GOT3 (cell line): ENCODE measurements around the gene ADARB1.

Source experiments
- DNase-seq: peaks from one replicate; lab custom pipeline; 2025; ENCODE audit warnings: mixed read lengths; lab: John Stamatoyannopoulos, UW

ADARB1 gene

GRCh38 chr21:45054927-45055612, 19.3 kb upstream of the ADARB1 start:
- no peak for DNase-seq

- no peak for DNase-seq
These were observed 18.5 kb upstream of the ADARB1 start for GRCh38 chr21:45055861-45056260.

GRCh38 chr21:45056296-45056904, 18.0 kb upstream of the ADARB1 start:
- DNase-seq: no peak

GRCh38 chr21:45056917-45057560, 17.3 kb upstream of the ADARB1 start:
- DNase-seq: no peak

GRCh38 chr21:45057886-45058285, 16.5 kb upstream of the ADARB1 start:
- DNase-seq: no peak

GRCh38 chr21:45059121-45059520, 15.3 kb upstream of the ADARB1 start:
- no peak for DNase-seq

GRCh38 chr21:45060089-45060488, 14.3 kb upstream of the ADARB1 start:
- no peak for DNase-seq

- no peak for DNase-seq
These were observed 13.6 kb upstream of the ADARB1 start for GRCh38 chr21:45060675-45061311.

- DNase-seq: no peak
These were observed 10.3 kb upstream of the ADARB1 start for GRCh38 chr21:45064091-45064490.

- DNase-seq: no peak
These were observed 9.6 kb upstream of the ADARB1 start for GRCh38 chr21:45064618-45065399.

GRCh38 chr21:45067462-45068285, 6.7 kb upstream of the ADARB1 start:
- no peak for DNase-seq

- no peak for DNase-seq
These were observed 5.3 kb upstream of the ADARB1 start for GRCh38 chr21:45069085-45069484.

- DNase-seq: no peak
These were observed 4.7 kb upstream of the ADARB1 start for GRCh38 chr21:45069711-45070110.

- no peak for DNase-seq
These were observed 3.1 kb upstream of the ADARB1 start for GRCh38 chr21:45071078-45071873.

GRCh38 chr21:45071874-45072737, 2.3 kb upstream of the ADARB1 start:
- DNase-seq: no peak

- no peak for DNase-seq
These were observed 1.6 kb upstream of the ADARB1 start for GRCh38 chr21:45072738-45073300.

GRCh38 chr21:45073301-45074047, 906 bp upstream of the ADARB1 start:
- no peak for DNase-seq
